22Rv1 (cell line): Measurements from ENCODE around the gene AKT3.

Experiments
- CTCF ChIP-seq: fragments of 450-650 bp; IDR thresholded peaks from 2 replicates; pipeline ENCODE4 v1.5.1; 2017; ENCODE audit warnings: mild to moderate bottlenecking
- ZFX ChIP-seq: fragments of 450-650 bp; IDR thresholded peaks from 2 replicates; pipeline ENCODE4 v1.6.1; 2017; ENCODE audit warnings: antibody characterized with exemption, borderline replicate concordance

- TF ChIP-seq CTCF, result no peak
- TF ChIP-seq ZFX, result no peak
Observed at GRCh38 chr1:243493156-243494129, 356.6 kb downstream of the AKT3 start.
